Left ventricle myocardium inferior (tissue), 1 donor: ENCODE measurements around the gene SYP. TPM values are rescaled to one million over a fixed set of nuclear protein-coding genes. Genes with fewer than 3 reads are reported as not detected.
"Not testable (repeated sequence)": the region's sequence is repeated elsewhere in the genome, so short reads cannot be mapped to it uniquely, and the experiment has no call there.

Experiments
- DNase-seq: peaks from one replicate; pipeline ENCODE4 v3.0.0-alpha.2; 2020
- H3K27ac ChIP-seq: fragments of 200-600 bp; replicated peaks from 2 replicates; pipeline ENCODE4 v1.8.0; 2021
- H3K27me3 ChIP-seq: fragments of 200-600 bp; 2 replicates; pipeline ENCODE4 v1.8.0; 2021; ENCODE audit warnings: low read depth
- H3K36me3 ChIP-seq: fragments of 200-600 bp; 2 replicates; pipeline ENCODE4 v1.8.0; 2021
- H3K4me1 ChIP-seq: fragments of 200-600 bp; 2 replicates; pipeline ENCODE4 v1.8.0; 2021
- H3K4me3 ChIP-seq: fragments of 200-600 bp; 2 replicates; pipeline ENCODE4 v1.8.0; 2021; ENCODE audit warnings: mild to moderate bottlenecking, moderate library complexity
- H3K9me3 ChIP-seq: fragments of 200-600 bp; replicated peaks from 2 replicates; pipeline ENCODE4 v1.8.0; 2021
- CTCF ChIP-seq: fragments of 200-600 bp; IDR thresholded peaks from 2 replicates; pipeline ENCODE4 v1.8.0; 2021; ENCODE audit warnings: antibody characterized with exemption, mild to moderate bottlenecking, borderline replicate concordance
- intact Hi-C: fragments of 100-400 bp; cut with micrococcal nuclease; formaldehyde crosslinking; loops from one replicate; pipeline ENCODE4 v1.11.0; 2022
- total RNA-seq: library from RNA; stranded (reverse); fragmentation: NEBNext Ultra II Directional; extraction: Animal tissue kit (Norgen Biotek cat#: 25700); gene quantifications from one replicate; pipeline ENCODE4 v1.2.1, GENCODE V29; 2021
- donor health status: DM: no; HTN: yes; CAD: no; lungs with severe emphysema.

Gene SYP
- total RNA-seq, 1 donor from 2014 or later = 1.6 TPM

GRCh38 chrX:49177873-49178480 lies 22.0 kb downstream of the SYP start:
- H3K4me3 ChIP-seq = no peak overlapping the region
- no peaks in the 10 kb centered on the region for H3K9me3 ChIP-seq
- H3K27me3 ChIP-seq = no peaks in the 10 kb centered on the region
- no peak for TF ChIP-seq CTCF
- H3K27ac ChIP-seq = no peak overlapping the region
- peaks cover 41% of the 10 kb centered on the region for H3K36me3 ChIP-seq
- H3K4me1 ChIP-seq = peaks cover 1% of the 10 kb centered on the region
- no peak for DNase-seq
- intact Hi-C loops = no loop called here

GRCh38 chrX:49177338-49177833 lies 22.6 kb downstream of the SYP start:
- no peak for TF ChIP-seq CTCF
- no peak overlapping the region for H3K4me3 ChIP-seq
- intact Hi-C loops = no loop called here
- H3K27ac ChIP-seq = peak overlapping the region; percentile 38
- DNase-seq = no peak
- no peaks in the 10 kb centered on the region for H3K9me3 ChIP-seq
- H3K4me1 ChIP-seq = peaks cover 6% of the 10 kb centered on the region
- H3K27me3 ChIP-seq = no peaks in the 10 kb centered on the region
- peaks cover 36% of the 10 kb centered on the region for H3K36me3 ChIP-seq

GRCh38 chrX:49176421-49177326 lies 23.3 kb downstream of the SYP start:
- intact Hi-C loops = no loop called here
- H3K27me3 ChIP-seq = no peaks in the 10 kb centered on the region
- no peak for TF ChIP-seq CTCF
- H3K36me3 ChIP-seq = peaks cover 30% of the 10 kb centered on the region
- no peak overlapping the region for H3K4me3 ChIP-seq
- no peak for DNase-seq
- H3K9me3 ChIP-seq = no peaks in the 10 kb centered on the region
- H3K27ac ChIP-seq = peak overlapping the region; percentile 38
- peaks cover 6% of the 10 kb centered on the region for H3K4me1 ChIP-seq

GRCh38 chrX:49175435-49176274 lies 24.3 kb downstream of the SYP start:
- no peak overlapping the region for H3K27ac ChIP-seq
- peaks cover 26% of the 10 kb centered on the region for H3K36me3 ChIP-seq
- peaks cover 6% of the 10 kb centered on the region for H3K4me1 ChIP-seq
- intact Hi-C loops = no loop called here
- no peaks in the 10 kb centered on the region for H3K27me3 ChIP-seq
- DNase-seq = no peak
- no peak overlapping the region for H3K4me3 ChIP-seq
- TF ChIP-seq CTCF = no peak
- H3K9me3 ChIP-seq = no peaks in the 10 kb centered on the region

- peaks cover 6% of the 10 kb centered on the region for H3K4me1 ChIP-seq
- peaks cover 23% of the 10 kb centered on the region for H3K36me3 ChIP-seq
- DNase-seq = no peak
- intact Hi-C loops = no loop called here
- no peak overlapping the region for H3K4me3 ChIP-seq
- no peak overlapping the region for H3K27ac ChIP-seq
- no peak for TF ChIP-seq CTCF
- H3K9me3 ChIP-seq = no peaks in the 10 kb centered on the region
- H3K27me3 ChIP-seq = no peaks in the 10 kb centered on the region
These were observed 25.3 kb downstream of the SYP start for GRCh38 chrX:49174723-49175122.

GRCh38 chrX:49173544-49173943 lies 26.4 kb downstream of the SYP start:
- H3K9me3 ChIP-seq, intact Hi-C loops, DNase-seq, H3K27ac ChIP-seq, H3K4me3 ChIP-seq, H3K4me1 ChIP-seq, H3K27me3 ChIP-seq: not testable (repeated sequence)
- peaks cover 13% of the 10 kb centered on the region for H3K36me3 ChIP-seq
